Upper lobe of right lung (tissue), 1 donor: ENCODE measurements around the gene GLIPR2. TPM values are rescaled to one million over a fixed set of nuclear protein-coding genes. Genes with fewer than 3 reads are reported as not detected.

Experiments
- ATAC-seq: fragments of 200-7000 bp; cut with Tn5 transposase; one replicate; pipeline ENCODE4 v1.9.1; 2020; ENCODE audit warnings: mild to moderate bottlenecking, moderate library complexity
- DNase-seq: peaks from one replicate; pipeline ENCODE4 v3.0.0-alpha.2; 2020
- H3K27ac ChIP-seq: fragments of 200-600 bp; one replicate; pipeline ENCODE4 v1.8.0; 2022
- H3K27me3 ChIP-seq: fragments of 200-600 bp; one replicate; pipeline ENCODE4 v1.8.0; 2022; ENCODE audit warnings: mild to moderate bottlenecking
- H3K36me3 ChIP-seq: fragments of 200-600 bp; one replicate; pipeline ENCODE4 v1.8.0; 2022
- H3K4me1 ChIP-seq: fragments of 200-600 bp; one replicate; pipeline ENCODE4 v1.8.0; 2022
- H3K4me3 ChIP-seq: fragments of 200-600 bp; one replicate; pipeline ENCODE4 v1.8.0; 2022; ENCODE audit warnings: mild to moderate bottlenecking
- H3K9me3 ChIP-seq: fragments of 200-600 bp; one replicate; pipeline ENCODE4 v1.8.0; 2022
- CTCF ChIP-seq: fragments of 200-600 bp; IDR thresholded peaks from one replicate; pipeline ENCODE4 v1.8.0; 2022; ENCODE audit warnings: antibody characterized with exemption
- intact Hi-C: fragments of 100-400 bp; cut with DNase I; formaldehyde crosslinking; loops from one replicate; pipeline ENCODE4 v1.11.0; 2022
- total RNA-seq: library from RNA; stranded (reverse); fragmentation: NEBNext Ultra II Directional; extraction: Animal tissue kit (Norgen Biotek cat#: 25700); gene quantifications from one replicate; pipeline ENCODE4 v1.2.1, GENCODE V29; 2021
- donor health status: DM: no; HTN: yes; CAD: no; lungs with severe emphysema.

The GLIPR2 gene
- total RNA-seq, 1 donor from 2014 or later = 64.9 TPM

- DNase-seq (no peak), ATAC-seq (no peak)
- Histone ChIP-seq H3K27me3 (no peaks in the 10 kb centered on the region), H3K36me3 (no peaks in the 10 kb centered on the region), H3K27ac (peak overlapping the region; percentile 77), H3K4me3 (no peak overlapping the region), H3K9me3 (no peaks in the 10 kb centered on the region), H3K4me1 (peaks cover 50% of the 10 kb centered on the region)
- no peak for TF ChIP-seq CTCF
- intact Hi-C loops = no loop called here
Measured at GRCh38 chr9:36152741-36153438, 16.4 kb downstream of the GLIPR2 start.

- peak overlapping the region; percentile 77 for H3K27ac ChIP-seq
- no peak for TF ChIP-seq CTCF
- no peaks in the 10 kb centered on the region for H3K27me3 ChIP-seq
- ATAC-seq (no peak), DNase-seq (no peak)
- no peaks in the 10 kb centered on the region for H3K36me3 ChIP-seq
- H3K4me3 ChIP-seq = no peak overlapping the region
- intact Hi-C loops = no loop called here
- H3K4me1 ChIP-seq = peaks cover 45% of the 10 kb centered on the region
- no peaks in the 10 kb centered on the region for H3K9me3 ChIP-seq
Measured at GRCh38 chr9:36153746-36154145, 17.2 kb downstream of the GLIPR2 start.

GRCh38 chr9:36154331-36154952 lies 17.9 kb downstream of the GLIPR2 start:
- Histone ChIP-seq H3K27ac (peak overlapping the region; percentile 77), H3K9me3 (no peaks in the 10 kb centered on the region), H3K27me3 (no peaks in the 10 kb centered on the region), H3K4me1 (peaks cover 44% of the 10 kb centered on the region), H3K36me3 (no peaks in the 10 kb centered on the region), H3K4me3 (no peak overlapping the region)
- intact Hi-C loops = no loop called here
- ATAC-seq (peak; percentile 69), DNase-seq (peak; percentile 76)
- TF ChIP-seq CTCF = no peak

DNA sequence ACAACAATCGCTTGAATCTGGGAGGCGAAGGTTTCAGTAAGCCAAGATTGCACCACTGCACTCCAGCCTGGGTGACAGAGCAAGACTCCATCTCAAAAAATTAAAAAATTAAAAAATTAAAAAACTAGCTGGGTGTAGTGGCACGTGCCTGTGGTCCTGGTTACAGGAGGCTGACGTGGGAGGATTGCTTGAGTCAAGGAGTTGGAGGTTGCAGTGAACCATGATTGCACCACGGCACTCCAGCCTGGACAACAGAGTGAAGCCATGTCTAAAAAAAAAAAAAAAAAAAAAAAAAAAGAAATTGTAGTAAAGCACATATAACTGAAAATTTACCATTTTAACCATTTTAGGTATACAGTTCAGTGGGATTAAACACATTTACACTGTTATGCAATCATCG lies 19.6 kb downstream of the GLIPR2 start:
- TF ChIP-seq CTCF = no peak
- ATAC-seq (no peak), DNase-seq (no peak)
- no peaks in the 10 kb centered on the region for H3K36me3 ChIP-seq
- H3K27me3 ChIP-seq = no peaks in the 10 kb centered on the region
- no peak overlapping the region for H3K4me3 ChIP-seq
- H3K27ac ChIP-seq = no peak overlapping the region
- intact Hi-C loops = no loop called here
- H3K9me3 ChIP-seq = no peaks in the 10 kb centered on the region
- peaks cover 27% of the 10 kb centered on the region for H3K4me1 ChIP-seq

DNA sequence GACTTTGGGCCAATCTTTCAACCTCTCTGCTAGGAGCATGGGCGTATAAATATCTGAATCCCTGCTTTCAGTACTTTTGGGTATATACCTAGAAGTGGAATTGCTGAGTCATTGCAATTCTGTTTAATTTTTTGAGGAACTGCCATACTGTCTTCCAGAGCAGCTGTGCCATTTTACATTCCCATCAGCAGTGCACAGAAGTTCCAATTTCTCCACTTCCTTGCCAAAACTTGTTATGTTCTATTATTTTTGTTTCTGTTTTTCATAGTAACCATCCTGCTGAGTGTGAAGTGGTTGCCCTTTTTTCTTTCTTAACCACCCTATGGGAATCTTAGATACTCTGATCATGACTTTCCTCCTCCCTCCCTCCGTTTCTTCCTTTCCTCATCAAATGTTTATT lies 21.6 kb downstream of the GLIPR2 start:
- peak overlapping the region; percentile 63 for H3K27ac ChIP-seq
- H3K9me3 ChIP-seq = no peaks in the 10 kb centered on the region
- DNase-seq (no peak), ATAC-seq (no peak)
- H3K4me3 ChIP-seq = no peak overlapping the region
- H3K27me3 ChIP-seq = no peaks in the 10 kb centered on the region
- intact Hi-C loops = no loop called here
- no peak for TF ChIP-seq CTCF
- peaks cover 18% of the 10 kb centered on the region for H3K4me1 ChIP-seq
- H3K36me3 ChIP-seq = no peaks in the 10 kb centered on the region
